Vagina (tissue), 2 donors: ENCODE measurements around the gene NAGS. TPM values are rescaled to one million over a fixed set of nuclear protein-coding genes. Genes with fewer than 3 reads are reported as not detected.
A peak's percentile ranks its signal among the peaks of the same experiment; 100 is the strongest.
"Not testable (repeated sequence)": the region's sequence is repeated elsewhere in the genome, so short reads cannot be mapped to it uniquely, and the experiment has no call there.

ENCODE experiments used
- DNase-seq, 2 donors: peaks; one replicate each; pipeline ENCODE4 v3.0.0-alpha.2; 2017; ENCODE audit errors: extremely low spot score in 2 of 2
- H3K27ac ChIP-seq: fragments of 200-600 bp; sonication (generic); one replicate; pipeline ENCODE4 v1.5.1; 2019
- H3K27me3 ChIP-seq: fragments of 200-600 bp; sonication (generic); one replicate; pipeline ENCODE4 v1.5.1; 2019
- H3K36me3 ChIP-seq, 2 donors: fragments of 200-600 bp; sonication (generic); one replicate each; pipeline ENCODE4 v1.5.1; 2017 to 2019
- H3K4me1 ChIP-seq: fragments of 200-600 bp; sonication (generic); one replicate; pipeline ENCODE4 v1.5.1; 2019
- H3K4me3 ChIP-seq, 2 donors: fragments of 200-600 bp; sonication (generic); 1 replicate in 1 of 2; 2 replicates in 1 of 2; pipeline ENCODE4 v1.5.1; 2016 to 2019
- H3K9me3 ChIP-seq: fragments of 200-600 bp; sonication (generic); one replicate; pipeline ENCODE4 v1.5.1; 2019
- POLR2A ChIP-seq, 2 donors: fragments of 450-650 bp; IDR thresholded peaks; one replicate each; pipeline ENCODE4 v1.6.1; 2017; ENCODE audit warnings: antibody characterized with exemption in 2 of 2, mild to moderate bottlenecking in 2 of 2, moderate library complexity in 2 of 2
- POLR2AphosphoS5 ChIP-seq, 2 donors: sonication (generic); formaldehyde crosslinking; IDR thresholded peaks; one replicate each; pipeline ENCODE4 v1.9.0; 2017; ENCODE audit warnings: antibody characterized with exemption in 2 of 2, mild to moderate bottlenecking in 2 of 2, low read depth in 1 of 2; ENCODE audit not compliant: insufficient read depth in 1 of 2
- intact Hi-C: fragments of 100-400 bp; cut with DNase I; formaldehyde crosslinking; loops from one replicate; pipeline ENCODE4 v1.15.1; 2023
- total RNA-seq: library from RNA; depleted of rRNA; stranded (reverse); fragments of >200 nt; gene quantifications from one replicate; pipeline ENCODE4 v1.2.3, GENCODE V29; 2016
- TF ChIP-seq, protein P1 (sequence below), 3 experiments: fragments of 450-650 bp in 2 of 3; fragments of 200-600 bp in 1 of 3; sonication (generic) in 1 of 3; IDR thresholded peaks; one replicate each; pipeline ENCODE4 v1.5.1; 2017 to 2019; ENCODE audit warnings: antibody characterized with exemption in 3 of 3, mild to moderate bottlenecking in 2 of 3, moderate library complexity in 2 of 3

Gene NAGS
- total RNA-seq, 1 donor from 2014 or later: 4.9 TPM

DNA sequence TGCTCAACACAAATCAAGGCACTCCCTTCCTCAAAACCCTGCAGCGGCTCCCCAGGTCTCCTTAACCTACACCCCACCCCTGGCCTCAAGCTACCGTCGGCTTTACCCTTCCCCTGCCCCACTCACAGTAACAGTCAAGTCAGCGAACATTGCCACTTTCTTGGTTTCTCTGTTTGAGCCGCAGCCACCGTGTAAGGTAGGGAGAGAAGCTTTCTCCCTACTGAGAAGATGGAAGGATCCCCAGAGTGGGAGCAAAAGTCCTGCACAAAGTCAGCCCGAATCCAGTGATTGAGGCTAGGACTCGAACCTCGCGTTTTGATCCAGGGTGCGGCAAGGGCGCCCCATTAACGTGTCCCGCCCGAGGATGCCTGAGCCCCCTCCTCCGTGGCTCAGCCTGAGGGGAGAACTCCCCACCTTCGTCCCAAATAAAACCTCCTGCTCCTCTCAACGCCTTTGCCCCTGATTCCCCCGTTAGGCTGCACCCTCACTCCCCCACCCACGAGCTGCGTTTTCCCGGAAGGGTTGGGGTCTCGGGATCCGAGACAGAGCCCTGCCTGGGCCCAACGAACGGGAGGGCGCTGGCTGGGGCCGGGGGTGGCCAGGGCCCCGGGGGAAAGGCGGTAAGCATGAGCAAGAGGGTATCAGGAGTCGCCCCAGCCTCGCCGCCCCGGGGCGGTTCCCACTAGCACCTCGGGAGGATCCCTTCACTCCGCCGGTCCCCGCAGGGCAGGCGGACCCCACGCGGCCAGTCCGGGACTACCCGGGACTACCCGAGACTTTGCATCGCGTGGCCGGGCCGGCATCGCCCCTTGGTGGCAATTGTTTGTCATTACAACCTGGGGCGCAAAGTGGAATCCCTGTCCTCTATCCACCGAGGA is 9.9 kb upstream of the NAGS start:
- H3K36me3 ChIP-seq: no peaks in the 10 kb centered on the region
- TF ChIP-seq, protein P1, sequence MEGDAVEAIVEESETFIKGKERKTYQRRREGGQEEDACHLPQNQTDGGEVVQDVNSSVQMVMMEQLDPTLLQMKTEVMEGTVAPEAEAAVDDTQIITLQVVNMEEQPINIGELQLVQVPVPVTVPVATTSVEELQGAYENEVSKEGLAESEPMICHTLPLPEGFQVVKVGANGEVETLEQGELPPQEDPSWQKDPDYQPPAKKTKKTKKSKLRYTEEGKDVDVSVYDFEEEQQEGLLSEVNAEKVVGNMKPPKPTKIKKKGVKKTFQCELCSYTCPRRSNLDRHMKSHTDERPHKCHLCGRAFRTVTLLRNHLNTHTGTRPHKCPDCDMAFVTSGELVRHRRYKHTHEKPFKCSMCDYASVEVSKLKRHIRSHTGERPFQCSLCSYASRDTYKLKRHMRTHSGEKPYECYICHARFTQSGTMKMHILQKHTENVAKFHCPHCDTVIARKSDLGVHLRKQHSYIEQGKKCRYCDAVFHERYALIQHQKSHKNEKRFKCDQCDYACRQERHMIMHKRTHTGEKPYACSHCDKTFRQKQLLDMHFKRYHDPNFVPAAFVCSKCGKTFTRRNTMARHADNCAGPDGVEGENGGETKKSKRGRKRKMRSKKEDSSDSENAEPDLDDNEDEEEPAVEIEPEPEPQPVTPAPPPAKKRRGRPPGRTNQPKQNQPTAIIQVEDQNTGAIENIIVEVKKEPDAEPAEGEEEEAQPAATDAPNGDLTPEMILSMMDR (IDR thresholded peaks at IDR 0.05): peak; percentile 16 to 67 (median 45)
- TF ChIP-seq POLR2AphosphoS5 (IDR thresholded peaks at IDR 0.05; ENCODE audit: insufficient read depth in 1 of 2, low read depth in 1 of 2): no peak
- peaks cover 5% of the 10 kb centered on the region for H3K4me1 ChIP-seq
- DNase-seq: no peak
- no peaks in the 10 kb centered on the region for H3K27me3 ChIP-seq
- intact Hi-C loops: loop anchor here (5.0 kb wide), 1 partner anchor 52 kb away; the partner anchor contains the start of gene PPY
- no peak overlapping the region for H3K27ac ChIP-seq
- H3K9me3 ChIP-seq: no peaks in the 10 kb centered on the region
- H3K4me3 ChIP-seq: peak overlapping the region; percentile 25 to 47

DNA sequence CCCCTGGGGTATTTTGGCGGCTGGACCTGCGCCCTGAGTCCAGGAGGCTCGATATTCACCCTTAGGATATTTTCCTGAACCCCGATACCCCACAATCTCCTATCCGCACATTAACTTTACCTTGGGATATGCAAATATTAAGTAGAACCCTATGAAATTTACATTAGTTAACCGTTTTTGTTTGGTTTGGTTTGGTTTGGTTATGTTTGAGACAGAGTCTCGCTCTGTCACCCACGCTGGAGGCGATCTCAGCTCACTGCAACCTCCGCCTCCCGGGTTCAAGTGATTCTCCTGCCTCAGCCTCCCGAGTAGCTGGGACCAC is 9.3 kb upstream of the NAGS start:
- Histone ChIP-seq H3K9me3 (no peaks in the 10 kb centered on the region), H3K4me1 (peaks cover 5% of the 10 kb centered on the region), H3K4me3 (no peak overlapping the region), H3K27me3 (no peaks in the 10 kb centered on the region), H3K27ac (no peak overlapping the region), H3K36me3 (no peaks in the 10 kb centered on the region)
- no peak for DNase-seq
- no peak for TF ChIP-seq POLR2A (IDR thresholded peaks at IDR 0.05)
- TF ChIP-seq, protein P1 (IDR thresholded peaks at IDR 0.05): peak in 1 of 3 experiments; percentile 12
- intact Hi-C loops: loop anchor here (5.0 kb wide), 1 partner anchor 53 kb away; the partner anchor contains the start of gene PPY

DNA sequence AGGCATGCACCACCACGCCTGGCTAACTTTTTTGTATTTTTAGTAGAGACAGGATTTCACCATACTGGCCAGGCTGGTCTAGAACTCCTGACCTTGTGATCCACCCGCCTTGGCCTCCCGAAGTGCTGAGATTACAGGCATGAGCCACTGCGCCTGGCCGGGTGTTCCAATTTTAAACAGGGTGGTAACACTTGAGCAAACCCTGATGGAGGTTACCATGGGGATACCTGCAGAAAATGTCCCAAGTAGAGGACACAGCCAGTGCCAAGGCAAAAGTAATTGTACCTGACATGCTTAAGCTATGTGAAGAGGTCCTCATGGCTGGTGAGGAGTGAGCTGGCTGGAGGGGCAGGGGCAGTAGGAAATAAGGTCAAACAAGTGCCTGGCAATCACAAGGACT is 7.2 kb upstream of the NAGS start:
- not testable (repeated sequence) for DNase-seq, H3K9me3 ChIP-seq, H3K36me3 ChIP-seq, H3K27ac ChIP-seq, H3K4me3 ChIP-seq, H3K27me3 ChIP-seq, H3K4me1 ChIP-seq
- intact Hi-C loops: loop anchor here (5.0 kb wide), 1 partner anchor 55 kb away; the partner anchor contains the start of gene PPY

DNA sequence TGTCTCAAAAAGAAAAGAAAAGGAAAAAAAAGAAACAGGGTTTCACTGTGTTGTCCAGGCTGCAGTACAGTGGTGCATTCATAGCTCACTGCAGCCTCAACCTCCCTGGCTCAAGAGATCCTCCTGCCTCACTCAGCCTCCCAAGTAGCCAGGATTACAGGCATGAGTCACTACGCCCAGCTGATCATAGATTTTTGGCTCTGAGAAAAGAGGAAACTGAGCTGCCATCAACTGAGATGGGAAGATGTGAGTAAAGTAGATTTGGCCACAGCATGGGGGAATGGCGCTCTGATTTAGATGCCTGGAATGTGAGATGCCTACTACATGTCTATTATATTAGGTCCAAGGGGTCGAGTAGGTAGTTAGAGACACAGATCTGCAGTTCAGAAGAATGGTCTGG is 5.9 kb upstream of the NAGS start:
- intact Hi-C loops: loop anchor here (5.0 kb wide), 1 partner anchor 56 kb away; the partner anchor contains the start of gene PPY
- peaks cover 5% of the 10 kb centered on the region for H3K4me1 ChIP-seq
- H3K4me3 ChIP-seq: no peak overlapping the region

DNA sequence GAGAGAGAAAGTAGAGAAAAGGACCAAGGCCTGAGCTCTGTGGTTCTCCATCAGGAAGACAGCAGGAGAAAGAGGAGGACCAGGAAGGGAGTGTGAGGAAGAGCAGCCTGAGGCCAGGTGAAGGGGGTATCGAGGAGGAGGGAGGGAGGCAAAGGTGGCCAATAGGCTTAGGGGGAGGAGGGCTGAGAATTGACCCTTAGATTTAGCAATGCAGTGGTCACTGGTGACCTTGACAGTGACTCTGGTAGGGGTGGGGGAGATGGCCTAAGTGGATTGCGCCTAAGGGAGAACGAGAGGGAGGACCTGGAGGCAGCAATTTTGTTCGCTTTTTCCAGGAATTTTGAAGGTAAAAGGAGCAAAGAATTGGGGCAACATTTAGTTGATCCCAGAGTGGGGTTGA is 5.4 kb upstream of the NAGS start:
- intact Hi-C loops: loop anchor here (5.0 kb wide), 1 partner anchor 57 kb away; the partner anchor contains the start of gene PPY
- TF ChIP-seq POLR2AphosphoS5 (IDR thresholded peaks at IDR 0.05; ENCODE audit: insufficient read depth in 1 of 2, low read depth in 1 of 2) (no peak), POLR2A (IDR thresholded peaks at IDR 0.05) (no peak)
- TF ChIP-seq, protein P1 (IDR thresholded peaks at IDR 0.05): no peak
- Histone ChIP-seq H3K27me3 (no peaks in the 10 kb centered on the region), H3K36me3 (no peaks in the 10 kb centered on the region), H3K9me3 (no peaks in the 10 kb centered on the region), H3K4me1 (peaks cover 5% of the 10 kb centered on the region), H3K27ac (no peak overlapping the region), H3K4me3 (no peak overlapping the region)
- no peak for DNase-seq

More for the DNA sequence above, 5.9 kb upstream of the NAGS start:
- TF ChIP-seq, protein P1 (IDR thresholded peaks at IDR 0.05): no peak
- no peak for TF ChIP-seq POLR2A (IDR thresholded peaks at IDR 0.05)
- TF ChIP-seq POLR2AphosphoS5 (IDR thresholded peaks at IDR 0.05; ENCODE audit: insufficient read depth in 1 of 2, low read depth in 1 of 2): no peak
- Histone ChIP-seq H3K27me3 (no peaks in the 10 kb centered on the region), H3K36me3 (no peaks in the 10 kb centered on the region), H3K9me3 (no peaks in the 10 kb centered on the region), H3K27ac (no peak overlapping the region)
- DNase-seq: no peak
